Panc1 (cell line): ENCODE results near the gene UBD.

ENCODE experiments used
- SIN3A ChIP-seq: IDR thresholded peaks from 2 replicates; pipeline ENCODE4 v1.6.1; 2012; ENCODE audit warnings: low read depth, mild to moderate bottlenecking, low read length, moderate library complexity, borderline replicate concordance; ENCODE audit not compliant: insufficient read depth
- TCF7L2 ChIP-seq: IDR thresholded peaks from 2 replicates; pipeline ENCODE4 v1.6.1; 2011; ENCODE audit warnings: mild to moderate bottlenecking, low read depth, low read length, inconsistent platforms
- TF ChIP-seq, protein P1 (sequence below): fragments of 450-650 bp; IDR thresholded peaks from 2 replicates; pipeline ENCODE4 v1.5.1; 2017; ENCODE audit warnings: mild to moderate bottlenecking

DNA sequence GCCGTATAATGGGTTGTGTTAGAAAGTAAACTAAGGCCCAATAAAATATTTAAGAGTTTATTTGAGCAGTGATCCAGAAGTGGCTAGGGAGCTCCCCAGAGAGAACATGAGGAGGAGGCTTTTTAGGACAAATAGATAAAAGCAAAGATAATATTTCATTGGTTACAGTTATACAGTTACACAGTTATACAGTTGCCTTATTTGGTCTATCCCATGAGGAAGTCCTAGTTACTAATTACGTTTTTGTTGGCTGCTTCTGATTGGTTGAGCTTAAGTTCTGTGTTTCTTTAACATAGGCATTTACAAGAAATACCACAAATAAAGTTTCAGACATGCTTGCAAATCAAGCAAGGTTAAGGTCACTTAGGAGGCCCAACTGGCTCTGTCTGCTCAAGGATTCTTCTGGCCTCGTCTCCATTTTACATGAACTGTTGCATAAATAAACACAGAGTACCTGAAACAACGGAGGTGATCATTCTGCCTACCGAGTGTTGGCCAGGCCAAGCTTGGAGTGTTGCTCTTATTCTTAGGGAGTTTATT lies 7.0 kb downstream of the UBD start:
- TF ChIP-seq TCF7L2 (no peak), SIN3A (no peak)
- TF ChIP-seq, protein P1, sequence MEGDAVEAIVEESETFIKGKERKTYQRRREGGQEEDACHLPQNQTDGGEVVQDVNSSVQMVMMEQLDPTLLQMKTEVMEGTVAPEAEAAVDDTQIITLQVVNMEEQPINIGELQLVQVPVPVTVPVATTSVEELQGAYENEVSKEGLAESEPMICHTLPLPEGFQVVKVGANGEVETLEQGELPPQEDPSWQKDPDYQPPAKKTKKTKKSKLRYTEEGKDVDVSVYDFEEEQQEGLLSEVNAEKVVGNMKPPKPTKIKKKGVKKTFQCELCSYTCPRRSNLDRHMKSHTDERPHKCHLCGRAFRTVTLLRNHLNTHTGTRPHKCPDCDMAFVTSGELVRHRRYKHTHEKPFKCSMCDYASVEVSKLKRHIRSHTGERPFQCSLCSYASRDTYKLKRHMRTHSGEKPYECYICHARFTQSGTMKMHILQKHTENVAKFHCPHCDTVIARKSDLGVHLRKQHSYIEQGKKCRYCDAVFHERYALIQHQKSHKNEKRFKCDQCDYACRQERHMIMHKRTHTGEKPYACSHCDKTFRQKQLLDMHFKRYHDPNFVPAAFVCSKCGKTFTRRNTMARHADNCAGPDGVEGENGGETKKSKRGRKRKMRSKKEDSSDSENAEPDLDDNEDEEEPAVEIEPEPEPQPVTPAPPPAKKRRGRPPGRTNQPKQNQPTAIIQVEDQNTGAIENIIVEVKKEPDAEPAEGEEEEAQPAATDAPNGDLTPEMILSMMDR, result no peak
